Activated naive CD4-positive, alpha-beta T cell treated with anti-CD3 and anti-CD28 coated beads, Interleukin-2, amount 50 U/mL, for 72 hours (primary cell): Measurements from ENCODE around the gene TEX19. TPM values are rescaled to one million over a fixed set of nuclear protein-coding genes. Genes with fewer than 3 reads are reported as not detected.

Source experiments
- ATAC-seq, 2 donors: fragments of 150-1000 bp; cut with Tn5 transposase; 2 replicates each; pipeline ENCODE4 v1.10.0; 2021; ENCODE audit warnings: mild to moderate bottlenecking in 2 of 2, moderate library complexity in 2 of 2
- DNase-seq, 2 donors: peaks; one replicate each; pipeline ENCODE4 v3.0.0; 2021 to 2022; ENCODE audit warnings: low spot score in 2 of 2
- H3K27ac Mint-ChIP-seq, 2 donors: one replicate each; pipeline ENCODE4 v1.8.0; 2022; ENCODE audit warnings: mild to moderate bottlenecking in 2 of 2, mixed read lengths in 2 of 2
- H3K36me3 Mint-ChIP-seq, 2 donors: one replicate each; pipeline ENCODE4 v1.8.0; 2022; ENCODE audit warnings: mixed read lengths in 2 of 2
- H3K9me3 Mint-ChIP-seq, 2 donors: one replicate each; pipeline ENCODE4 v1.8.0; 2022; ENCODE audit warnings: mixed read lengths in 2 of 2
- total RNA-seq, 2 donors: library from RNA; stranded (reverse); gene quantifications; one replicate each; pipeline ENCODE4 v1.2.3, GENCODE V29; 2022

The TEX19 gene
- total RNA-seq, 2 donors from 2014 or later, result 0.18 to 0.41 TPM

DNA sequence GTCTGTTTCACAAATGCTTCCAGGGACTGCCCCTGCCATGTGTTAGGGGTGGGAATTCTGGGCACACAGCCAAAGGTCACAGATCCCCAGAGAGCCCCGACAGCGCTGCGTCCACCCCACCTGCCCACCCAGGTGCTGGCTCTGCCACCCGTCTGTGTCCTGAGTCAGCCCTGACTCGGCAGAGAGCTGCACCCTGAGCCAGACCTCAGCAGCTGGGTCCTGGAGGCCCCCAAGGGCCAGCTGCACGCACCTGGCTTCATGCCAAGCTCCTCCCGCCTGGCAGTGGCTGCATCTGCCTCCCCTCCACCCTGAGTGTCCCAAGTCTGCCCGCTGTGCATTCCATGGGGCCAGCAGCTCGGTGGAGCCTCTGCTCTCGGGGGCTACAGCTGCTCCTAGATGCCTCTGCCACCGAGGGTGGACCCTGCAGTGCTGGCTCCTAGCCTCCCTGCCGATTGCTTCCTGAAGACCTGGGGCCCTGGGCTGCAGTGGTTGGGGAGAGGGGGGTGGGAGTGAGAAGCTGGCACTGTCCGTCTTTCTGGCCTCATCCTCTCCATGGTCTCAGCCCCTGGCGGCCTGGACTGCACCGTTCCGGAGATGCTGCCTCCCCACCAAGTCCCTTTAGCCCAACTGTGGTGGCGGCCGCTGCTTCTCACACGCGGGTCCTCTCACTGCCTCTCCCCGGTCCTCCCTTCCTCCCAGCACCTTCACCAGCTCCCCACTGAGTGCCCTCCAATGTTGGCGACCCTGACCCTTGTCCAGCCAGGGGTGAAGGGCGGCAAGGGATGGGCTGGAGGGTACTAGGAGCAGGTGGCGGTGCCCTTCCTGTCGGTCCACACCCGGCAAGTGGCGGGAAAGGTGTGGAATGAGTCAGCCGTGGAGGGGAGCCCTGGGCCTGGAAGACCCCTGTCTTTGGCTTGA is 28.5 kb upstream of the TEX19 start:
- no peak overlapping the region for H3K27ac Mint-ChIP-seq
- no peak for ATAC-seq
- no peaks in the 10 kb centered on the region for H3K36me3 Mint-ChIP-seq
- no peak for DNase-seq
- no peaks in the 10 kb centered on the region for H3K9me3 Mint-ChIP-seq

DNA sequence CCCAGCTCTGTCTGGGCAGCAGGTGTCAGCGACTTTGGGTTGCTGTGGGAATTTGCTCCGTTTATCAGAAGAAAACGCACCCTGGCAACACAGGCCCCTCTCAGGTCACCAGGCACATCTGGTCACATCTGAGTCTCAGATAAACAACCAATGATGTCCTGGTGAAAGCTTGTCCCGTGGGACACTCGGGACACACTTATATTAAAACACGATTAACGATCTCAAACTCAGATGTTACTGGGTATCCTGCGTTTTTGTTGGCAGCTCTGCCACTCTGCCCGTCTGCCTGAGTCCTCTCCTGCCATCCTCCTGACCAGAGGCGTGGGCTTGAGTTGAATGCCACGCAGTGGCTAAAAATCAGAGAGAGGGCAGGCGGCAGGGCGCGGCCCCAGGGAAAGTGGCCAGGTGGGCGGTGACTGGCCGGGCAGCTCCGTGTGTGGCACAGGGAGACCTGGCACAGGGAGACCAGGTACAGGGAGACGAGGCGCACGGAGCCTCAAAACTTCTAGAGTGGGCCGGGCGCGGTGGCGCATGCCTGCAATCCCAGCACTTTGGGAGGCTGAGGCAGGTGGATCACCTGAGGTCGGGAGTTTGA is 27.6 kb upstream of the TEX19 start:
- Mint-ChIP-seq H3K9me3 (no peaks in the 10 kb centered on the region), H3K36me3 (no peaks in the 10 kb centered on the region), H3K27ac (no peak overlapping the region)
- ATAC-seq (no peak), DNase-seq (no peak)

DNA sequence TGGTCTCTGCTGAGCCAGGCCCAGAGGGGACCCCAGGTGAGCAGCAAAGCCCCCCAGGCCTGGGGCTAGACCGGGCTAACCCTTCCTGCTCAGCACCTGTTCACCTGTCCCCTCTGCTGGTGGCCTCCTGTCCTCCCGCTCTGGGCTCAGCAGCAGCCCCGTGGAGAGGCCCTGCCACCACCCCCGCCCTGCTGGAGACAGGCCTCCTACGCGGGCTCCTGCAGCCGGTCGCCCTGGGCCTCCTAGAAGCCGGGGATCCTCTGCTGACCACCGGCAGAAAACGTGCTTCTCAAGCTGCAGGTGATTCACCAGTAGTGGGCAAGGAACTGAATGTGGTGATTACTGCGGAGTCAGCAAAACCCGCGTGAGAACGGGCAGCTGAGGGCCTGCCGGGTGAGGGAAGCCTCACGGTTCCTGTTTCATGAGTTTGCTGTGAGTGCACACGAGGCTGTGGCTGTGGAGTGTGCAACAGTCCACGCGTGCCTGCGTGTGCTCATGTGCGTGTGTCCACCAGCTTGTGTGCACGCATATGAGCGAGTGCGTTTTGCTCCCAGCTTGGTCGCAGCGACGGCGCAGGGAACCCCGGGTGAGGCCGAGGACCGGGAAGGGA is 26.3 kb upstream of the TEX19 start:
- H3K27ac Mint-ChIP-seq, result peak overlapping the region in 1 of 2 donors; percentile 22
- no peak for DNase-seq
- ATAC-seq, result peak; percentile 27 to 65
- H3K9me3 Mint-ChIP-seq, result no peaks in the 10 kb centered on the region
- H3K36me3 Mint-ChIP-seq, result no peaks in the 10 kb centered on the region

DNA sequence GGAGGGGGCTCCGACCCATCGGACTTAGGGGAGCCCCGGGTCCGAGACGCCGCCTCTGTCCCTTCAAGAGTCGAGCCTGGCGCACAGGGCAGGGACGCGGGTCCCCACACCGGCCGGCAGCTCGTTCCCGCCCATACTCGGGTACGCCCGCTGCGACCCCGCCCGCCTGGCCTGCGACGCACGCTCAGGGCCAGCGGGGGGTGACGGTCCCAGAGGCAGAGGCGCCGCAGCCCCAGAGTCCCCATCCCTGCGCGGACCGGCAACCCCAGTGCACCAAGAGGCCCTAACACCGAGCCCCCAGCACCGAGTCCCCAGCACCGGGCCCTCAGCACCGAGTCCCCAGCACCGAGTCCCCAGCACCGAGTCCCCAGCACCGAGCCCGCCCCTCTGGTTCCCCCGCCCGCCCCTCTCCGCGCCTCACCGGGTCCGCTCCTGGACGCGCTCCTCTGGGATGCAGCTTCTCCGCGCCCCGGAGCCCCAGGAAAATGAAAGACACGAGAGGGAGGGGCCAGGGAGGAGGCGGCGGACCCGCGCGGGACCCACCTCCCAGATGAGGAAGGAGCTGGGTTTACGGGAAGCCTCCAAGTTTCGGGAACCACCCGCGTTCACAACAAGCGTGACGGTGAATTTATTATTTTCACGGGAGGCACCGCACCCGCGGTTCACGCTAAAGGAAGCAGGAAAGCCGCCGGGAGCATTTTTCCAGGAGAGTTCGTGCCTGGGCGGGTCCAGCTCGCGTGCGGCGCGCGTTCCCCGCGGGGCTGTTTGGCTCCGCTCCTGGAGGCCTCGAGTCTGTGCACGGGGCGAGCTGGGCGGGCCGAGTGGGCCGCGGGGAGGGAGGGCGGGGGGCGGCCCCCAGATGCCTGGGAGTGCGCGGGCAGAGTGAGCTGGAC is 25.5 kb upstream of the TEX19 start, which contains the start of gene SECTM1:
TSS of gene SECTM1 (minus strand) at position 488 of the 893 bp plus-strand sequence. CDS start 6,526 bp downstream, outside the sequence.
- peak within 1 kb of the TSS in 1 of 2 donors; percentile 22 for H3K27ac Mint-ChIP-seq
- DNase-seq (no peak), ATAC-seq (peak; percentile 39 to 61)
- H3K9me3 Mint-ChIP-seq, result no peaks in the 10 kb centered on the region
- H3K36me3 Mint-ChIP-seq, result no peaks in the 10 kb centered on the region

GRCh38 chr17:82334204-82334621 is 24.8 kb upstream of the TEX19 start:
- H3K9me3 Mint-ChIP-seq, result no peaks in the 10 kb centered on the region
- no peak overlapping the region for H3K27ac Mint-ChIP-seq
- no peak for DNase-seq
- no peak for ATAC-seq
- H3K36me3 Mint-ChIP-seq, result no peaks in the 10 kb centered on the region

DNA sequence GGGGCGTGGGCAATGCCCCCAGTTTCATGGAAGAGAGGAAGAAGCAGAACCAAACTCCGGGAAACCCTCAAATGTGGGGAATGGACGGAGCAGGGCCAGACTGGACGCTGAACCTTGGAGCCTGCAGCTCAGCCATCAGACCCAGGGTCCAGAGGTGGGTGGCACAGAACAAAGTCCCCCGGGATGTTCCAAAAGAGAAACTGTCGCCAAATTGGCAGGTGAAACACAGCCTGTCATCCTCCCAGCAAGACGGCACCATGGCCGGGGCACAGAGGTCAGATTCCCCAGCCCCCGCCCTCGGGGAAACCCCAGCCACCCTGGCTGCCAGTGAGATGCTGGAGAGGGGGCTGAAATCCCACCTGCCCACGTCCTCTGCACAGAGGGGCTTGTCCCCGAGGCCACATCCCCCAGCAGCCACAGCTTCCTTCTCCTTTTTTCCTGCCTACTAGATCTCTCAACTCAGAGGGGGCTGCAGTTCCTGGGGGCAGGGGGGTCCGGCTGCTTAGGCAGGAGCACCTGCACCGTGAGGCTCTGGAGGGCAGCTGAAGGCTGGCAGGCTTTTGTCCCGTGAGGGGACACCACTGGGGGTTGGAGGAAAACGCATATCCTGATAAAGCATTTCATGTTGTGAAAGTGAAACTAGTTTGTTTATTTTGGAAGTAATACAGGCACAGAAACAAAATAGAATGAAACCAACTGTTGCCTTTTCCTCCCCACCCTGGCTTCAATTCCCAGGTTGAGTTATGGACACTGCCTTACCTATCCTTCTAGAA is 24.2 kb upstream of the TEX19 start:
- peak in 1 of 2 donors; percentile 6 for ATAC-seq
- no peak for DNase-seq
- H3K27ac Mint-ChIP-seq, result peak overlapping the region in 1 of 2 donors; percentile 90
- no peaks in the 10 kb centered on the region for H3K9me3 Mint-ChIP-seq
- no peaks in the 10 kb centered on the region for H3K36me3 Mint-ChIP-seq

- no peak for ATAC-seq
- no peak for DNase-seq
- Mint-ChIP-seq H3K9me3 (no peaks in the 10 kb centered on the region), H3K36me3 (no peaks in the 10 kb centered on the region), H3K27ac (no peak overlapping the region)
Measured at GRCh38 chr17:82338858-82339633, 20.0 kb upstream of the TEX19 start.

GRCh38 chr17:82339634-82340580 is 19.1 kb upstream of the TEX19 start:
- Mint-ChIP-seq H3K27ac (no peak overlapping the region), H3K36me3 (no peaks in the 10 kb centered on the region), H3K9me3 (no peaks in the 10 kb centered on the region)
- no peak for DNase-seq
- ATAC-seq, result no peak

GRCh38 chr17:82342361-82343079 is 16.5 kb upstream of the TEX19 start:
- no peak for DNase-seq
- no peak for ATAC-seq
- Mint-ChIP-seq H3K36me3 (no peaks in the 10 kb centered on the region), H3K27ac (no peak overlapping the region), H3K9me3 (no peaks in the 10 kb centered on the region)

DNA sequence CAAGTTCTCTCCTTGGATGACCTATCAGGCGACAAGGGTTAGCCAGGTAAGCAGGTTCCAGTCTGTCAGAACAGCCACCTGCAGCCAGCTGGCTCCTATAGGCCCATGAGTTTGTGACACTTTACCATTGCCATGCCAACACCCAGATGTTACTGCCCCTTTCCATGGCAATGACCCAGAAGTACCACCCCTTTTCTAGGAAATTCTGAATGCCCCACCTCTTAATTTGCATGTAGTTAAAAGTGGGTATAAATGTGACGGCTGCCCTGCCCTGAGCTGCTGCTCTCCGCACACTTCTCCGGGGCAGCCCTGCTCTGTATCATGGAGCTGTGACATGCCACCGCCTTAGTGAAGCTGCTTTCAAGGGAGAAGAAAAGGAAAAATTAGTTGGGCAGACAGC is 15.5 kb upstream of the TEX19 start:
- ATAC-seq, result peak in 1 of 2 donors; percentile 40
- Mint-ChIP-seq H3K36me3 (no peaks in the 10 kb centered on the region), H3K9me3 (no peaks in the 10 kb centered on the region), H3K27ac (no peak overlapping the region)
- no peak for DNase-seq

- no peaks in the 10 kb centered on the region for H3K9me3 Mint-ChIP-seq
- DNase-seq (no peak), ATAC-seq (no peak)
- H3K36me3 Mint-ChIP-seq, result no peaks in the 10 kb centered on the region
- H3K27ac Mint-ChIP-seq, result no peak overlapping the region
Measured at GRCh38 chr17:82344175-82344907, 14.7 kb upstream of the TEX19 start.

- ATAC-seq, result no peak
Measured at GRCh38 chr17:82345151-82345976, 13.7 kb upstream of the TEX19 start.

More at GRCh38 chr17:82345151-82345976, 13.7 kb upstream of the TEX19 start:
- no peaks in the 10 kb centered on the region for H3K9me3 Mint-ChIP-seq
- H3K27ac Mint-ChIP-seq, result no peak overlapping the region
- no peak for DNase-seq
- H3K36me3 Mint-ChIP-seq, result no peaks in the 10 kb centered on the region
